ENCODE measurements around the gene B3GALT2. TPM values are rescaled to one million over a fixed set of nuclear protein-coding genes. Genes with fewer than 3 reads are reported as not detected.

The B3GALT2 gene
- total RNA-seq, 1 experiment from 2014 or later: not detected

DNA sequence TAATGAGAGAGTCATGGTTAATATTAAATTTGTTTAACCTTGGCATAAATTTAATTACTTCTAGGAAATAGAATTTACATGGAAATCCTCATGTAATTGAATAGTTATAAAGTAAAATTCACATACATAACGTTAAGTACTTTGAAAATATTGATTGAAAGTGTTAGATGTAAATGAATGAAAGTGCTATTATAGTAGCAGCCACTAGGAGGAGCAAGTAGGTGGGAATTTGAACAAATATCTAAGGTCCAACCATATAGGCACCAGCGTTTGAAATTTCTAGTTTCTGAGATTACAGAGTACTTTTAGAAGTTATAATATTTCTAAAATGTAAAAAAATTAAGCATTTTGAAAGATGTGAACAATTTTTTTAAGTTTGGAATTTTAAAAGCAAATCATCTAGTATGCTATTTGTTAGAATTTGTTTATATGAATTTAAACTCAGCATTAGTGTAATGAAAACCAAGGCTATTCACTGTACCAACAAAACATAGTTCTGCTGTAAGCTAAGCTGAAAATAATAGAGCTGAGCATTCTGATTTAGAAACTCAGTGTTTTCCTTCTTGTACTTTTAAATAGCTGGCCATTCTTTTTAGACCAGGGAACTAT lies 3.3 kb downstream of the B3GALT2 start:
- no TSS peak for BruUV-seq (replicated peaks)
- Histone ChIP-seq H3K79me2 (ENCODE audit: low read depth) (peaks cover 19% of the 10 kb centered on the region; the same call in 1 of the 2 replicates), H3K9me2 (ENCODE audit: insufficient read depth) (no peaks in the 10 kb centered on the region), H2AFZ (no peak overlapping the region), H3K4me3 (no peak overlapping the region), H3K4me2 (no peak overlapping the region), H3K4me1 (replicated peaks; ENCODE audit: insufficient read depth) (peaks cover 5% of the 10 kb centered on the region; the same call in 1 of the 2 replicates), H3K27me3 (ENCODE audit: insufficient read depth, low read depth) (no peaks in the 10 kb centered on the region), H3K36me3 (ENCODE audit: low read depth) (no peaks in the 10 kb centered on the region), H3F3A (ENCODE audit: insufficient read depth, low read depth) (0 out of 2 replicates have a peak, but pooled peaks cover 7% of the 10 kb centered on the region), H3K9me3 (ENCODE audit: insufficient read depth, low read depth) (no peaks in the 10 kb centered on the region), H4K20me1 (ENCODE audit: insufficient read depth) (peaks cover 5% of the 10 kb centered on the region; the same call in 1 of the 2 replicates), H3K27ac (no peak overlapping the region)
- ChIA-PET POLR2A (ENCODE audit: unreplicated experiment) (no interaction called here), CTCF (no interaction called here)
- DNase-seq: no peak
- intact Hi-C loops (cut with micrococcal nuclease; ENCODE audit: unreplicated experiment): loop anchor here (5.0 to 10.0 kb wide), 3 partner anchors 154 to 1114 kb away; no protein-coding TSS in a partner anchor
- TF ChIP-seq, protein P1, sequence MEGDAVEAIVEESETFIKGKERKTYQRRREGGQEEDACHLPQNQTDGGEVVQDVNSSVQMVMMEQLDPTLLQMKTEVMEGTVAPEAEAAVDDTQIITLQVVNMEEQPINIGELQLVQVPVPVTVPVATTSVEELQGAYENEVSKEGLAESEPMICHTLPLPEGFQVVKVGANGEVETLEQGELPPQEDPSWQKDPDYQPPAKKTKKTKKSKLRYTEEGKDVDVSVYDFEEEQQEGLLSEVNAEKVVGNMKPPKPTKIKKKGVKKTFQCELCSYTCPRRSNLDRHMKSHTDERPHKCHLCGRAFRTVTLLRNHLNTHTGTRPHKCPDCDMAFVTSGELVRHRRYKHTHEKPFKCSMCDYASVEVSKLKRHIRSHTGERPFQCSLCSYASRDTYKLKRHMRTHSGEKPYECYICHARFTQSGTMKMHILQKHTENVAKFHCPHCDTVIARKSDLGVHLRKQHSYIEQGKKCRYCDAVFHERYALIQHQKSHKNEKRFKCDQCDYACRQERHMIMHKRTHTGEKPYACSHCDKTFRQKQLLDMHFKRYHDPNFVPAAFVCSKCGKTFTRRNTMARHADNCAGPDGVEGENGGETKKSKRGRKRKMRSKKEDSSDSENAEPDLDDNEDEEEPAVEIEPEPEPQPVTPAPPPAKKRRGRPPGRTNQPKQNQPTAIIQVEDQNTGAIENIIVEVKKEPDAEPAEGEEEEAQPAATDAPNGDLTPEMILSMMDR (conservative IDR thresholded peaks at IDR 0.05): peak; percentile 83
- no peak for TF ChIP-seq EZH2 (IDR thresholded peaks at IDR 0.05; ENCODE audit: low read depth)

DNA sequence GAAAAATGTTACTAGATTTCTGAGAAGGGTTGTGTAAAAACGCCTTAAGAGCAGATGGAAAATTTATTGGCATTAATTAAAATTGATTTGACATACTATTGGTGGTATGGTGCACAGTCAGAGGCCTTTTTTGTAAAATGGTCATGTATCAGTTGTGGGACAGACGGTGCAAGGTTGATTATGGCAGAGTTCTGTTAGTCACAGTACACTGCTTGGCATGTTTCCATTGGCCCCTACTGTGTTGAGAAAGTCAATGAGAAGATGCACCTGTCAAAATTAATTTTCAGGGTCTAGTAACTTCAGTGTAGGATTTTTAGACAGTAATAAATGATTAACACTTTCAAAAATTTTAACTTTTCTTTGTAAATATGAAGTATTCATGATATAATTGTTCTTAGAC lies 4.4 kb downstream of the B3GALT2 start:
- no peak overlapping the region for H2AFZ ChIP-seq
- CTCF ChIA-PET: no interaction called here
- POLR2A ChIA-PET (ENCODE audit: unreplicated experiment): no interaction called here
- no peaks in the 10 kb centered on the region for H3K9me3 ChIP-seq (ENCODE audit: insufficient read depth, low read depth)
- intact Hi-C loops (cut with micrococcal nuclease; ENCODE audit: unreplicated experiment): loop anchor here (5.0 to 10.0 kb wide), 3 partner anchors 155 to 1115 kb away; no protein-coding TSS in a partner anchor
- DNase-seq: no peak
- H3K27ac ChIP-seq: no peak overlapping the region
- H3F3A ChIP-seq (ENCODE audit: insufficient read depth, low read depth): 0 out of 2 replicates have a peak, but pooled peaks cover 7% of the 10 kb centered on the region
- peaks cover 5% of the 10 kb centered on the region; the same call in 1 of the 2 replicates for H3K4me1 ChIP-seq (replicated peaks; ENCODE audit: insufficient read depth)
- no peaks in the 10 kb centered on the region for H3K36me3 ChIP-seq (ENCODE audit: low read depth)
- no peak for TF ChIP-seq EZH2 (IDR thresholded peaks at IDR 0.05; ENCODE audit: low read depth)
- TF ChIP-seq, protein P1 (conservative IDR thresholded peaks at IDR 0.05): no peak
- no peak overlapping the region for H3K4me3 ChIP-seq
- no peaks in the 10 kb centered on the region for H3K27me3 ChIP-seq (ENCODE audit: insufficient read depth, low read depth)
- H3K79me2 ChIP-seq (ENCODE audit: low read depth): peaks cover 19% of the 10 kb centered on the region; the same call in 1 of the 2 replicates
- no peak overlapping the region for H3K4me2 ChIP-seq
- BruUV-seq (replicated peaks): no TSS peak
- peaks cover 5% of the 10 kb centered on the region; the same call in 1 of the 2 replicates for H4K20me1 ChIP-seq (ENCODE audit: insufficient read depth)
- H3K9me2 ChIP-seq (ENCODE audit: insufficient read depth): no peaks in the 10 kb centered on the region

DNA sequence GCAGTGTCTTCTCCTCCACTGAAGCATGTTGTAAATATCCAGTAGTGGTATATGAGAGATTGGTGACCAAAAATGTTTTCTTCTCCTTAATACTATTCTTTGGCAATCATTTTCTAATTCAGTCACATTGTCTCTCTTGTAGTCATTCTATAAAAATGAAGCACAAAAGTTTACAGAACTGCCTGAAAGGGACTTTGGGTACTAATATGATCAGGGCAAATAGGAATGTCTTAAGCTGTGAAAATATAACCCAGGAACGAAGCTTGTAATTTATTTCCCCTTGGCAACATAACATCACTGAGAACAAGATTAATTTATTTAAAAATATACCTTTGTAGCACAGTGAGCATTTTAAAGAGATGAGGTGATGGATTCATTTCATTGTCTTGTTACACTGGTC lies 4.9 kb downstream of the B3GALT2 start:
- H4K20me1 ChIP-seq (ENCODE audit: insufficient read depth): peaks cover 5% of the 10 kb centered on the region; the same call in 1 of the 2 replicates
- no peak overlapping the region for H3K4me3 ChIP-seq
- intact Hi-C loops (cut with micrococcal nuclease; ENCODE audit: unreplicated experiment): loop anchor here (5.0 to 10.0 kb wide), 3 partner anchors 156 to 1116 kb away; no protein-coding TSS in a partner anchor
- H3K36me3 ChIP-seq (ENCODE audit: low read depth): no peaks in the 10 kb centered on the region
- H2AFZ ChIP-seq: no peak overlapping the region
- H3F3A ChIP-seq (ENCODE audit: insufficient read depth, low read depth): 0 out of 2 replicates have a peak, but pooled peaks cover 7% of the 10 kb centered on the region
- POLR2A ChIA-PET (ENCODE audit: unreplicated experiment): no interaction called here
- no peaks in the 10 kb centered on the region for H3K27me3 ChIP-seq (ENCODE audit: insufficient read depth, low read depth)
- H3K9me3 ChIP-seq (ENCODE audit: insufficient read depth, low read depth): no peaks in the 10 kb centered on the region
- peaks cover 5% of the 10 kb centered on the region; the same call in 1 of the 2 replicates for H3K4me1 ChIP-seq (replicated peaks; ENCODE audit: insufficient read depth)
- CTCF ChIA-PET: no interaction called here
- no peak overlapping the region for H3K27ac ChIP-seq
- no peak overlapping the region for H3K4me2 ChIP-seq
- TF ChIP-seq, protein P1 (conservative IDR thresholded peaks at IDR 0.05): no peak
- no peak for TF ChIP-seq EZH2 (IDR thresholded peaks at IDR 0.05; ENCODE audit: low read depth)
- BruUV-seq (replicated peaks): no TSS peak
- peaks cover 17% of the 10 kb centered on the region; the same call in 1 of the 2 replicates for H3K79me2 ChIP-seq (ENCODE audit: low read depth)
- DNase-seq: no peak
- no peaks in the 10 kb centered on the region for H3K9me2 ChIP-seq (ENCODE audit: insufficient read depth)
